ENCODE results near the gene KPNA4.

DNA sequence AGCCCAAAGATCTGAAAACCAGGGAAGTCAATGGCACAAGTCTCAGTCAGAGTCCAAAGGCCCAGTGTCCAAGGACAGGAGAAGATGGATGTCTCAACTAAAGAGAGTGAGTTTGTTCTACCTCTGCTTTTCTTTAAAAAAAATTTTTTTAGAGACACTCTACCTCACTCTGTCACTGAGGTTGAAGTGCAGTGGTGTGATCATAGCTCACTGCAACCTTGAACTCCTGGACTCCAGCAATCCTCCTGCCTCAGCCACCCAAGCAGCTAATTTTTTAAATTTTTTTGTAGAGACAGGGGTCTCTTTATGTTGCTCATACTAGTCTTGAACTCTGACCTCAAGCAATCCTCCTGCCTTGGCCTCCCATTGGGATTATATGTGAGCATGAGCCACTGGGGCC is 39.9 kb upstream of the KPNA4 start:
- TF ChIP-seq POLR2A (IDR thresholded peaks at IDR 0.05; ENCODE audit: low read depth, low read length) (no peak), RAD21 (IDR thresholded peaks at IDR 0.05; ENCODE audit: low read length) (no peak), RCOR1 (IDR thresholded peaks at IDR 0.05; ENCODE audit: insufficient replicate concordance, low read length) (no peak)
- TF ChIP-seq, protein P1, sequence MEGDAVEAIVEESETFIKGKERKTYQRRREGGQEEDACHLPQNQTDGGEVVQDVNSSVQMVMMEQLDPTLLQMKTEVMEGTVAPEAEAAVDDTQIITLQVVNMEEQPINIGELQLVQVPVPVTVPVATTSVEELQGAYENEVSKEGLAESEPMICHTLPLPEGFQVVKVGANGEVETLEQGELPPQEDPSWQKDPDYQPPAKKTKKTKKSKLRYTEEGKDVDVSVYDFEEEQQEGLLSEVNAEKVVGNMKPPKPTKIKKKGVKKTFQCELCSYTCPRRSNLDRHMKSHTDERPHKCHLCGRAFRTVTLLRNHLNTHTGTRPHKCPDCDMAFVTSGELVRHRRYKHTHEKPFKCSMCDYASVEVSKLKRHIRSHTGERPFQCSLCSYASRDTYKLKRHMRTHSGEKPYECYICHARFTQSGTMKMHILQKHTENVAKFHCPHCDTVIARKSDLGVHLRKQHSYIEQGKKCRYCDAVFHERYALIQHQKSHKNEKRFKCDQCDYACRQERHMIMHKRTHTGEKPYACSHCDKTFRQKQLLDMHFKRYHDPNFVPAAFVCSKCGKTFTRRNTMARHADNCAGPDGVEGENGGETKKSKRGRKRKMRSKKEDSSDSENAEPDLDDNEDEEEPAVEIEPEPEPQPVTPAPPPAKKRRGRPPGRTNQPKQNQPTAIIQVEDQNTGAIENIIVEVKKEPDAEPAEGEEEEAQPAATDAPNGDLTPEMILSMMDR (conservative IDR thresholded peaks at IDR 0.05; ENCODE audit: low read depth, low read length): no peak

Measured in IMR-90 (cell line).